Activated naive CD8-positive, alpha-beta T cell treated with anti-CD3 and anti-CD28 coated beads, Interleukin-2, amount 50 U/mL, for 24 hours (primary cell): Measurements from ENCODE around the gene ZFR2.

Experiments
- ATAC-seq: fragments of 150-1000 bp; cut with Tn5 transposase; one replicate; pipeline ENCODE4 v1.10.0; 2021
- DNase-seq: peaks from one replicate; pipeline ENCODE4 v3.0.0; 2021
- H3K27ac Mint-ChIP-seq: one replicate; pipeline ENCODE4 v1.8.0; 2021; ENCODE audit warnings: mild to moderate bottlenecking, mixed read lengths
- H3K27me3 Mint-ChIP-seq: one replicate; pipeline ENCODE4 v1.8.0; 2021; ENCODE audit warnings: mixed read lengths
- H3K36me3 Mint-ChIP-seq: one replicate; pipeline ENCODE4 v1.8.0; 2021; ENCODE audit warnings: low read depth, mixed read lengths
- H3K4me1 Mint-ChIP-seq: one replicate; pipeline ENCODE4 v1.8.0; 2021; ENCODE audit warnings: mixed read lengths
- H3K4me3 Mint-ChIP-seq: one replicate; pipeline ENCODE4 v1.8.0; 2021; ENCODE audit warnings: mild to moderate bottlenecking, moderate library complexity, mixed read lengths
- H3K9me3 Mint-ChIP-seq: one replicate; pipeline ENCODE4 v1.8.0; 2021; ENCODE audit warnings: mixed read lengths

The ZFR2 gene

DNA sequence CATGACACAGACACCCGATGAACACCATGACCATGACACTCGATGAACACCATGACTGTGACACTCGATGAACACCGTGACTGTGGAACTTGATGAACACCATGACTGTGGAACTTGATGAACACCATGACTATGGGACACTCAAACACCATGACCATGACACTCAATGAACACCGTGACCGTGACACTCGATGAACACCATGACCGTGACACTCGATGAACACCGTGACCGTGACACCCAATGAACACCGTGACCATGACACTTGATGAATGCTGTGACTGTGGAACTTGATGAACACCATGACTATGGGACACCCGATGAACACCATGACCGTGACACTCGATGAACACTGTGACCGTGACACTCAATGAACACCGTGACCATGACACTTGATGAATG lies 31.5 kb downstream of the ZFR2 start:
- no peak overlapping the region for H3K4me3 Mint-ChIP-seq
- peaks cover 2% of the 10 kb centered on the region for H3K4me1 Mint-ChIP-seq
- H3K27me3 Mint-ChIP-seq: no peaks in the 10 kb centered on the region
- no peaks in the 10 kb centered on the region for H3K36me3 Mint-ChIP-seq
- H3K27ac Mint-ChIP-seq: no peak overlapping the region
- H3K9me3 Mint-ChIP-seq: peaks cover 11% of the 10 kb centered on the region
- DNase-seq (no peak), ATAC-seq (no peak)

- Mint-ChIP-seq H3K4me1 (peaks cover 2% of the 10 kb centered on the region), H3K36me3 (no peaks in the 10 kb centered on the region), H3K27ac (no peak overlapping the region), H3K9me3 (peaks cover 11% of the 10 kb centered on the region), H3K4me3 (no peak overlapping the region), H3K27me3 (no peaks in the 10 kb centered on the region)
- ATAC-seq (no peak), DNase-seq (no peak)
Measured at GRCh38 chr19:3836887-3837286, 32.0 kb downstream of the ZFR2 start.

GRCh38 chr19:3835055-3835435 lies 33.8 kb downstream of the ZFR2 start:
- no peak for ATAC-seq
- no peak overlapping the region for H3K27ac Mint-ChIP-seq
- no peak for DNase-seq
- H3K4me1 Mint-ChIP-seq: peaks cover 2% of the 10 kb centered on the region
- H3K9me3 Mint-ChIP-seq: peaks cover 11% of the 10 kb centered on the region
- peaks cover 2% of the 10 kb centered on the region for H3K27me3 Mint-ChIP-seq
- no peaks in the 10 kb centered on the region for H3K36me3 Mint-ChIP-seq
- H3K4me3 Mint-ChIP-seq: no peak overlapping the region

- H3K9me3 Mint-ChIP-seq: peaks cover 11% of the 10 kb centered on the region
- H3K27me3 Mint-ChIP-seq: peaks cover 2% of the 10 kb centered on the region
- peaks cover 2% of the 10 kb centered on the region for H3K4me1 Mint-ChIP-seq
- H3K36me3 Mint-ChIP-seq: no peaks in the 10 kb centered on the region
- DNase-seq (no peak), ATAC-seq (no peak)
- no peak overlapping the region for H3K4me3 Mint-ChIP-seq
- H3K27ac Mint-ChIP-seq: no peak overlapping the region
Measured at GRCh38 chr19:3834349-3835054, 34.3 kb downstream of the ZFR2 start.

- peaks cover 11% of the 10 kb centered on the region for H3K9me3 Mint-ChIP-seq
- no peak overlapping the region for H3K4me3 Mint-ChIP-seq
- H3K36me3 Mint-ChIP-seq: no peaks in the 10 kb centered on the region
- H3K27me3 Mint-ChIP-seq: peaks cover 2% of the 10 kb centered on the region
- no peak for ATAC-seq
- peaks cover 2% of the 10 kb centered on the region for H3K4me1 Mint-ChIP-seq
- DNase-seq: no peak
- H3K27ac Mint-ChIP-seq: no peak overlapping the region
Measured at GRCh38 chr19:3833578-3834348, 35.1 kb downstream of the ZFR2 start.

GRCh38 chr19:3832001-3832400 lies 36.8 kb downstream of the ZFR2 start:
- Mint-ChIP-seq H3K4me3 (no peak overlapping the region), H3K36me3 (no peaks in the 10 kb centered on the region), H3K4me1 (peaks cover under 1% of the 10 kb centered on the region), H3K27ac (no peak overlapping the region), H3K9me3 (no peaks in the 10 kb centered on the region), H3K27me3 (peaks cover 2% of the 10 kb centered on the region)
- no peak for DNase-seq
- no peak for ATAC-seq

GRCh38 chr19:3831601-3832000 lies 37.2 kb downstream of the ZFR2 start:
- no peaks in the 10 kb centered on the region for H3K9me3 Mint-ChIP-seq
- ATAC-seq: no peak
- no peaks in the 10 kb centered on the region for H3K36me3 Mint-ChIP-seq
- no peak overlapping the region for H3K27ac Mint-ChIP-seq
- no peaks in the 10 kb centered on the region for H3K4me1 Mint-ChIP-seq
- H3K4me3 Mint-ChIP-seq: no peak overlapping the region
- DNase-seq: no peak
- H3K27me3 Mint-ChIP-seq: peaks cover 2% of the 10 kb centered on the region

DNA sequence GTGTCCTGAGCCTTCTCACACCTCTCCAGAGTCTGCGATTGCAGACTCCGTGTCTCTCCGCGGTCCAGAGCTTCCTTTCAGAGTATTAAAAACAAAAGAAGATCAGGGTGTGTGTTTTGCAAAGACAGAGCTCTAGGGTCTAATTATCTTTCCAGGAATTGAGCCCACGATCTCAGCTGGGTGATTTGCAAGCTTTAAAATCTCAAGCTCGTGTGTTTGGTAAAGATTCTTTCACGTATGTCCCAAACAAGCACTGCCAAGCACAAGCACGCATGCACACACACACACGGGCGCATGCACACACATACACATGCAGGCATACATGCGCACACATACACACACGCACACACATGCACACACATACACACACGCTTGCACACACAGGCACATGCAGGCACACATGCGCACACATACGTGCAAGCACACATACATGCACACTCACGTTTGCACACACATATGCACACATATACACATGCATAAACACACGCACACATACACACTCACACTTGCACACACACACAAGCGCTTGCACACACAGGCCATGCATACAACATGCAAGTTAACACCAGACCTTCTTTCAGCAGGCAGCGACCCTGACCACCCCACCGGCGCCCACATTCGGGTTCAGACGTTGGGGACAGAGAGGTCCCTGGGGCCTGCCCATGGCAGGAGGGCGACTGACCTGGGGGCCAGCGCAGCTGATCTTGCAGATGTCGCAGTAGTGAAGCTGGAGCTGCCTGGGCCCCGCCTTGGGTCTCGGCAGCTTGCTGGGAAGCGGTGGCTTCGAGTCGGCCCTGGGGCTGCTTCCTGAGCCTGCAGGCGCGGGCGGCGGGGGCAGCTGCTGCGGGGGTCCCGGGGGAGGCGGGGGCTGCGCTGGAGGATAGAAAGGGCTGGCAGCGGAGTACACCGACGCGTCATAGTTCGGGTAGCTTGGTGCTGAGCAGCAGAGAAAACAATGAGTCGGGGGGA lies 37.9 kb downstream of the ZFR2 start:
- Mint-ChIP-seq H3K36me3 (no peaks in the 10 kb centered on the region), H3K4me1 (no peaks in the 10 kb centered on the region), H3K27me3 (peaks cover 2% of the 10 kb centered on the region), H3K4me3 (no peak overlapping the region), H3K27ac (no peak overlapping the region), H3K9me3 (no peaks in the 10 kb centered on the region)
- ATAC-seq (no peak), DNase-seq (no peak)

GRCh38 chr19:3827306-3827705 lies 41.5 kb downstream of the ZFR2 start:
- H3K27ac Mint-ChIP-seq: no peak overlapping the region

GRCh38 chr19:3826163-3826562 lies 42.7 kb downstream of the ZFR2 start:
- ATAC-seq (no peak), DNase-seq (no peak)
- Mint-ChIP-seq H3K9me3 (no peaks in the 10 kb centered on the region), H3K36me3 (no peaks in the 10 kb centered on the region), H3K4me1 (peaks cover 6% of the 10 kb centered on the region), H3K27ac (no peak overlapping the region), H3K27me3 (peaks cover 2% of the 10 kb centered on the region), H3K4me3 (no peak overlapping the region)

More at GRCh38 chr19:3827306-3827705, 41.5 kb downstream of the ZFR2 start:
- no peak overlapping the region for H3K4me3 Mint-ChIP-seq
- no peaks in the 10 kb centered on the region for H3K4me1 Mint-ChIP-seq
- no peaks in the 10 kb centered on the region for H3K9me3 Mint-ChIP-seq
- no peak for ATAC-seq
- DNase-seq: no peak
- peaks cover 2% of the 10 kb centered on the region for H3K27me3 Mint-ChIP-seq
- no peaks in the 10 kb centered on the region for H3K36me3 Mint-ChIP-seq

- Mint-ChIP-seq H3K27me3 (no peaks in the 10 kb centered on the region), H3K36me3 (no peaks in the 10 kb centered on the region), H3K4me3 (no peak overlapping the region), H3K4me1 (peaks cover 7% of the 10 kb centered on the region), H3K9me3 (no peaks in the 10 kb centered on the region), H3K27ac (no peak overlapping the region)
- ATAC-seq: no peak
- DNase-seq: no peak
Measured at GRCh38 chr19:3825286-3825956, 43.4 kb downstream of the ZFR2 start.

GRCh38 chr19:3823350-3823713 lies 45.5 kb downstream of the ZFR2 start:
- Mint-ChIP-seq H3K9me3 (no peaks in the 10 kb centered on the region), H3K4me1 (peaks cover 17% of the 10 kb centered on the region), H3K27me3 (no peaks in the 10 kb centered on the region), H3K4me3 (no peak overlapping the region), H3K27ac (no peak overlapping the region), H3K36me3 (no peaks in the 10 kb centered on the region)
- ATAC-seq (no peak), DNase-seq (no peak)

GRCh38 chr19:3822683-3823349 lies 46.0 kb downstream of the ZFR2 start:
- Mint-ChIP-seq H3K36me3 (no peaks in the 10 kb centered on the region), H3K4me3 (no peak overlapping the region), H3K27me3 (no peaks in the 10 kb centered on the region), H3K27ac (no peak overlapping the region), H3K9me3 (no peaks in the 10 kb centered on the region), H3K4me1 (peaks cover 22% of the 10 kb centered on the region)
- DNase-seq: no peak
- no peak for ATAC-seq
